HG02759 (cell line): ENCODE results near the gene FCHSD1.

Source experiments
- ATAC-seq: cut with Tn5 transposase; IDR thresholded peaks from one replicate; pipeline ENCODE4 v1.9.1; 2021; ENCODE audit warnings: mild to moderate bottlenecking, moderate library complexity; ENCODE audit not compliant: unreplicated experiment

Gene FCHSD1

DNA sequence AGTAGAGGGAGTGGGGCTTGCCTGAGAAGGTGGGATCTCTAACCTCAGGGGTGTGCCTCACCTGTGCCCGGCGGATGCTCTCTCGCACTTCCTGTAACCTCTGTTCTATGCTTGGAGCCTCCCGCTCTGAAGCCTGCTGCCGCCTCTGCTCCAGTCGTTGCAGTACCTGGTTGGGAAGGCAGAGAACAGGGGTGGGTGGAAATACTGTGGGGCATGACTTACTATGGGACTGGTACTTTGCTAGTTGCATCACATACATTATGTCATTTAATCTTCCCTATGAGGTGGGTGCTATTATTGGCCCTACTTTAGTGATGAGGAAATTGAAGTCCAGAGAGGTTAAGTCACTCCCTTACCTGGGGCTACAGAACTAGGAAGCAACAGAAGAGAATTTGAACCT lies 5.2 kb downstream of the FCHSD1 start:
- no peak for ATAC-seq

DNA sequence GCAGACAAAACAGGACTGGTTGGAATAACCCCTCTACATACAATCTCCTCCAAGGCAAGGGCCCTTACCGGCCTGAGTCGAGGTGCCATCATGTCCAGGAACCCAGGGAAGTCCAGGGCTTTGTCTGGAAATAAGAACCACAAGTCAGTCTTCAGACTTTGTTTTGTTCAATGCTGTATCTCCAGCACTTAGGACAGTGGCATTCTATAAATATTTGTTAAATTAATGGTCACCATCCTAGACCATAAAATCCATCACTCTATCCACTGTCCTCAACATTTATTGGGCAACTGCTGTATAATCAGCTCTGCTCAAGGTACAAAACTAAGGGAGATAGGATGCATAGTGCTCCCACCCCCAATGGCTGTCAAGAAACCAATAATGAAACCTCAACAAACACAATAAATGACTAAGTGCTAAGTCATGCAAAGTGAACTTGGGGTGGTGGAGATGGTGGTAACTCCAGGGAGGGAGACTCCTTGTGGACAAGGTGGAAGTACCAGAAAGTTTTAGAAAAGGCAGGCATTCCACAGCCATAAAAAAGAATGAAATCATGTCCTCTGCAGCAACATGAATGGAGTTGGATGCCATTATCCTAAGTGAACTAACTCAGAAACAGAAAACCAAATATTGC lies 9.5 kb downstream of the FCHSD1 start:
- ATAC-seq, result peak; percentile 48

- no peak for ATAC-seq
Observed at GRCh38 chr5:141640698-141641097, 10.5 kb downstream of the FCHSD1 start.

DNA sequence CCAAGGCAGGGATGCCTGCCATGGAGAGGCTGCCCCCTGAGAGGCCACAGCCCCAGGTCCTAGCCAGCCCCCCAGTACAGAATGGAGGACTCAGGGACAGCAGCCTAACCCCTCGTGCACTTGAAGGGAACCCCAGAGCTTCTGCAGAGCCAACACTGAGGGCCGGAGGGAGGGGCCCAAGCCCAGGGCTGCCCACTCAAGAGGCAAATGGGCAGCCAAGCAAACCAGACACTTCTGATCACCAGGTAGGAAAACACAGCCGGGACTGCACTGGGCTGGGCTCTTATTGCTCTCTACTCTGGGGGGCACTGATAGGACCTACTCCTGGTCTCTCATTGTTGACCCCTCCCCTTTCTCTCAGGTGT lies 11.2 kb downstream of the FCHSD1 start:
- no peak for ATAC-seq

DNA sequence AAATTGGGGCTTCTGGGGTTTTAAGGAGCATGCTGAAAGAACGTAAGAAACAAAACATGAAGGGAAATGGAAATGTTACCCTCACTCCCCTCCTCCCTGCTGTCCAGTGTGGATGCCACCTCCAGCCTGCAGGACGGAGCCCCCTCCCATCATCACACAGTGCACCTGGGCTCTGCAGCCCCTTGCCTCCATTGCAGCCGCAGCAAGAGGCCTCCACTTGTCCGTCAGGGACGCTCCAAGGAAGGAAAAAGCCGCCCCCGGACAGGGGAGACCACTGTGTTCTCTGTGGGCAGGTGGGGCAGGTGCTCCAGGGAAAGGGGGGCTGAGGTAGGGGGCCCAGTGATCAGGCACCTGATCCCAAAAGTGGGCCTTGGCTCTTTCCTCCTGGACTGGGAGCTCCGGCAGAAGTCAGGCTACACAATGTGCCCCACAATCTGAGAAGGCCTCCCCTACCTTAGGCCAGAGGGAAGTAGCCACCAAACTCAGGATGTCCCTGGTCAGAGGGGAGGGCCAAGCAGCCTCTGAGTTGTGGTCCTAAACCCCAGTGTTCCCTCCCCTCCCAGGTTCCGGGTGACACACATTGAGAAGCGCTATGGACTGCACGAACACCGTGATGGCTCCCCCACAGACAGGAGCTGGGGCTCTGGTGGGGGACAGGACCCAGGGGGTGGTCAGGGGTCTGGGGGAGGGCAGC lies 11.7 kb downstream of the FCHSD1 start:
- no peak for ATAC-seq

- ATAC-seq, result no peak
Observed at GRCh38 chr5:141638771-141639170, 12.4 kb downstream of the FCHSD1 start.

GRCh38 chr5:141637767-141638419 lies 13.3 kb downstream of the FCHSD1 start:
- ATAC-seq, result no peak

GRCh38 chr5:141637123-141637766 lies 14.0 kb downstream of the FCHSD1 start:
- peak; percentile 29 for ATAC-seq

DNA sequence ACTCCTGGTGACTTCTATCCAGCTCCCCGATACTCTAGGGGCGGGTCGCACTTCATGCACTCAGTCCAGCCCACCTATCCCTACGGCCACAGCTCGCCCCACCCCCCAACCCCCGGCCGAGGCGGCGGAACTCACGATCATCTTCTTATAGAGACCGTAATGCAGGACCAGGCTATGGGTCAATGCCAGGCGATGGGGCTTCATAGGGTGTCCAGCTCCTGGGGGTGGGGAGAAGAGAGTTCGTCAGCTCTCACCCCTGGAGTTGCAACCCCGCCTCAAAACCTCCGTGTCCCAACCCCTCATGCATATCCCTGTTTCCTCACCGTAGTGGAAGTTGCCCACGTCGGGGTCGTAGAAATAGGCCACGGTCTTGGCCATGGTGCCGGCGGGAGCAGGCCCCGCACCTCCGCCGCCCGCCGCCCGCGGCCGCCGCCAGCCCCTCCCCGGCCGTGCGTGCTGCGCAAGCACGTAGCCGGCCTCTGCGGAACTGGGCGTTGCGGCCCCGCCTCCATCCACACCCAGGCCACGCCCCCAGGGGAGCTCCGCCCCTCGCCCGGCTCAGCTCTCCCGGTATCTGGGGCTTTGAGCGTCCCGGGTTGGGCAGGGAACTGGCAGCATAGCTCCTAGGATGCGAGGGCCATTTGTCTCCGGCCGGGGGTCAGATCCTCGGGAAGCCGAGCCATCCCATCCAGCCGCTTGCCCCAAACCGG lies 14.7 kb downstream of the FCHSD1 start, which contains the start of the genes HDAC3 and RELL2:
TSS of gene HDAC3 (minus strand) at position 437 of the 710 bp plus-strand sequence. CDS start at position 378, 59 bp downstream.
TSS of gene RELL2 (plus strand) at position 585 of the 710 bp plus-strand sequence. CDS start 1,229 bp downstream, outside the sequence.
- ATAC-seq, result peak; percentile 78

GRCh38 chr5:141636106-141636412 lies 15.2 kb downstream of the FCHSD1 start:
- no peak for ATAC-seq

- ATAC-seq, result no peak
Observed at GRCh38 chr5:141635646-141636045, 15.6 kb downstream of the FCHSD1 start.

DNA sequence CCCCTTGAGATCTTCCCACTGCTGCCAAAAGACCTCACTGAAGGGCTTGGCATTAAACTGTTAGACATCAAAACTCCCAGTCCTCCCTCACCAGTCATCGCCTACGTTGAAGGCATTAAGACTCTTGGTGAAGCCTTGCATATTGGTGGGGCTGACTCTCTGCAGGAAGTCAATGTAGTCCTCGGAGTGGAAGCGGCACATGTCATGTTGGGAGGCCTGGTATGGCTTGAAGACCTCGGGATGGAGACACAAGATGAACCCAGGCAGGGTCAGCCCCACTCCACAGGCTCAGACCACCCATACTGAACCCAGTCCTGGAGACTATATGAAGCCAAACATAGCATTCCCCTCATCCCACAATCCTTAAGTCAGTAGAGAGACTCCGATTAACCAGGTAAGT lies 16.5 kb downstream of the FCHSD1 start:
- ATAC-seq, result no peak

- peak; percentile 70 for ATAC-seq
Observed at GRCh38 chr5:141633871-141634561, 17.2 kb downstream of the FCHSD1 start.

- ATAC-seq, result no peak
Observed at GRCh38 chr5:141632650-141633049, 18.6 kb downstream of the FCHSD1 start.

- no peak for ATAC-seq
Observed at GRCh38 chr5:141630570-141631140, 20.6 kb downstream of the FCHSD1 start.

DNA sequence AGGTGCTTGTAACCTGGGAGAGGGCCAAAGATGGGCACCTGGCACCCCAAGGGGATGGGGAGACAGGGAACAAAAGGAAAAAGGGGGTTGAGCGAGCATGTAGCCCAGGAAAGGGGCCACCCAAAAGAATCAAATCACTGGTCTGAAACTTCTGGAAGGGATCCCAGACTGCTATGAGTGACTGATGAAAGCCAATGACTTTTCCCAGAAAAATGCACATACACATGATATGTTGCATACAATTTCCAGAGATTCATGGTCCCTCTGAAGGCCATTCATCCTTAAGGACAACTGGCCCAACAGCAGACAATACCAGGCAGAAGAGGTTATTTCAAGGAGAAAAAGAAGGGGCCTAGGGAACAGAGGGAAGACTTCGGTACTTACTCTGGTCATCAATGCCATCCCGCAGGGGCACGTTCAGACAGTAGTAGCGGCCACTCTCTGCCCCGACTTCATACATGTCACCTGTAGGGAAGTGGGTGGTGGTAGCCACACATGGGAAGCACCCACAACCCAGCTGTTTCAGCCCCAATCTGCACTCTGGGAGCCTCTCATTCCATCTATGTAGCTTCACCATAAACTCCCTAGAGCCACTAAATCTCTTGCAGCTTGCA lies 22.9 kb downstream of the FCHSD1 start:
- no peak for ATAC-seq

- no peak for ATAC-seq
Observed at GRCh38 chr5:141623611-141624010, 27.6 kb downstream of the FCHSD1 start.

- peak; percentile 47 for ATAC-seq
Observed at GRCh38 chr5:141623186-141623585, 28.0 kb downstream of the FCHSD1 start.

DNA sequence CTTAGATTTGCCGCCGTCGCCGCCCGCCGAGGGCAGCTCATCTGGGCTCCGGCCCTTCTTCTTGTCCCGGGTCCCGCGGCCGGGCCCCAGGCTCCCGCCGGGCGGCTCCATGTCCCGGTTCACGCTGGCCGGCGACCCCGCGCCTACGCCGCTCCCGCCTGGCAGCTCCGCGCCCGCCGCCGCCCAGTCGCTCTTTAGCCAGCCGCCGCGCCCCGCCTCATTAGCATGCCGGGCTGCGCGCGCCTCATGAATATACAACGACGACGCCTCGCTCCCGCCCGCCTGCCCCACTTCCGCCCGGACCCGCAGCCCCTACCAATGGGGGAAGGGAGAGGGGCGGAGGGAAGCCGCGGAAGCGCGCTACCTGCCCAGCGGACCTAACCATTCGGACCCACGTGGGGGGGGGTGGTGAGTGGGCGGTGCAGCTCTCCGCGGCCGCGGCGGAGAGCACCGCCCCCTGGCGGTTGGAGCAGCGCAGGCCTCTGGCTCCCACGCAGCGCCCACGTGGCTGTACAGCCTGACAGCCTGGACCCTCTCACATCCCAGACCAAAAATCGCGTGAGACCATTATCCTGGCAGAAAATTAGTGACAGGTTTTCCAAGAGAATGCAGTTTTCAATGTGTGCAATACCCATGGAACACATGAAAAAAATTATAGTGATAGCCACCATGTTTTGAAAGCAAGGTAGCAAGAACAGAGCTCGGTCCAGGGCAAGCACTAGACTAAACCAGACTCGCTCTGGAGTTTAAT lies 32.2 kb downstream of the FCHSD1 start, which contains the start of gene DIAPH1:
TSS of gene DIAPH1 (minus strand) at position 197 of the 751 bp plus-strand sequence. CDS start at position 111, 86 bp downstream.
- ATAC-seq, result peak; percentile 86
